H9 (cell line): ENCODE data around the gene LPP. TPM values are rescaled to one million over a fixed set of nuclear protein-coding genes. Genes with fewer than 3 reads are reported as not detected.

Experiments
- DNase-seq: peaks from one replicate; pipeline ENCODE4 v3.0.0-alpha.2; 2017
- H2AFZ ChIP-seq: one replicate; pipeline ENCODE4 v1.6.1; 2013; ENCODE audit warnings: mild to moderate bottlenecking, low read length, control low read depth, moderate library complexity
- H2AK5ac ChIP-seq: 2 replicates; pipeline ENCODE4 v1.6.1; 2013; ENCODE audit warnings: low read length, control low read depth, mixed read lengths; ENCODE audit not compliant: insufficient read length
- H2BK120ac ChIP-seq: one replicate; pipeline ENCODE4 v1.6.1; 2013; ENCODE audit warnings: low read depth, mild to moderate bottlenecking, low read length, control low read depth, inconsistent platforms; ENCODE audit not compliant: poor library complexity, severe bottlenecking
- H2BK12ac ChIP-seq: 2 replicates; pipeline ENCODE4 v1.6.1; 2013; ENCODE audit warnings: low read length, control low read depth, mixed read lengths, low read depth; ENCODE audit not compliant: insufficient read length
- H2BK15ac ChIP-seq: 2 replicates; pipeline ENCODE4 v1.6.1; 2013; ENCODE audit warnings: low read depth, low read length, control low read depth
- H2BK20ac ChIP-seq: one replicate; pipeline ENCODE4 v1.6.1; 2013; ENCODE audit warnings: low read depth, mild to moderate bottlenecking, low read length, control low read depth, inconsistent platforms; ENCODE audit not compliant: poor library complexity, severe bottlenecking
- H2BK5ac ChIP-seq: 2 replicates; pipeline ENCODE4 v1.6.1; 2013; ENCODE audit warnings: low read length, control low read depth, mixed read lengths; ENCODE audit not compliant: insufficient read length
- H3K14ac ChIP-seq: 2 replicates; pipeline ENCODE4 v1.6.1; 2013; ENCODE audit warnings: low read length, control low read depth; ENCODE audit not compliant: insufficient read depth
- H3K18ac ChIP-seq: 2 replicates; pipeline ENCODE4 v1.6.1; 2013; ENCODE audit warnings: low read depth, mild to moderate bottlenecking, mixed read lengths, low read length, control low read depth; ENCODE audit not compliant: insufficient read length
- H3K23ac ChIP-seq: 2 replicates; pipeline ENCODE4 v1.6.1; 2013; ENCODE audit warnings: low read length, control low read depth, mixed read lengths, low read depth; ENCODE audit not compliant: insufficient read length
- H3K23me2 ChIP-seq: 2 replicates; pipeline ENCODE4 v1.6.1; 2013; ENCODE audit warnings: low read depth, mild to moderate bottlenecking, mixed read lengths, low read length, control low read depth; ENCODE audit not compliant: insufficient read length, poor library complexity, severe bottlenecking
- H3K27ac ChIP-seq: 2 replicates; pipeline ENCODE4 v1.5.1; 2013; ENCODE audit warnings: low read length, control low read depth, mixed read lengths, low read depth; ENCODE audit not compliant: insufficient read length
- H3K27me3 ChIP-seq: 2 replicates; pipeline ENCODE4 v1.6.1; 2013; ENCODE audit warnings: low read length, control low read depth, inconsistent platforms; ENCODE audit not compliant: insufficient read depth
- H3K4ac ChIP-seq: 2 replicates; pipeline ENCODE4 v1.6.1; 2013; ENCODE audit warnings: low read depth, mild to moderate bottlenecking, control low read depth, inconsistent platforms, low read length, moderate library complexity
- H3K4me1 ChIP-seq: 2 replicates; pipeline ENCODE4 v1.6.1; 2013; ENCODE audit warnings: low read length, control low read depth, inconsistent platforms; ENCODE audit not compliant: insufficient read depth
- H3K4me2 ChIP-seq: 2 replicates; pipeline ENCODE4 v1.6.1; 2013; ENCODE audit warnings: low read length, control low read depth, mixed read lengths; ENCODE audit not compliant: insufficient read length, insufficient read depth
- H3K56ac ChIP-seq: 2 replicates; pipeline ENCODE4 v1.6.1; 2013; ENCODE audit warnings: low read depth, mild to moderate bottlenecking, mixed read lengths, low read length, control low read depth; ENCODE audit not compliant: insufficient read length
- H3K79me1 ChIP-seq: 2 replicates; pipeline ENCODE4 v1.6.1; 2013; ENCODE audit warnings: low read depth, mild to moderate bottlenecking, moderate library complexity, low read length, control low read depth, inconsistent platforms; ENCODE audit not compliant: insufficient read depth, poor library complexity, severe bottlenecking
- H3K79me2 ChIP-seq: 2 replicates; pipeline ENCODE4 v1.6.1; 2013; ENCODE audit warnings: low read length, control low read depth, inconsistent platforms; ENCODE audit not compliant: insufficient read depth
- H3K9ac ChIP-seq: 2 replicates; pipeline ENCODE4 v1.6.1; 2013; ENCODE audit warnings: low read length, control low read depth, mixed read lengths; ENCODE audit not compliant: insufficient read length; ENCODE audit errors: extremely low read depth
- H3K9me3 ChIP-seq: one replicate; pipeline ENCODE4 v1.6.1; 2013; ENCODE audit warnings: low read depth, low read length, inconsistent platforms; ENCODE audit not compliant: control insufficient read depth
- H3T11ph ChIP-seq: one replicate; pipeline ENCODE4 v1.6.1; 2013; ENCODE audit warnings: mild to moderate bottlenecking, low read length, control low read depth, inconsistent platforms
- H4K20me1 ChIP-seq: one replicate; pipeline ENCODE4 v1.6.1; 2013; ENCODE audit not compliant: control insufficient read depth, insufficient read length, insufficient read depth
- H4K5ac ChIP-seq: 2 replicates; pipeline ENCODE4 v1.6.1; 2013; ENCODE audit warnings: low read depth, mild to moderate bottlenecking, mixed read lengths, low read length, control low read depth; ENCODE audit not compliant: insufficient read length
- H4K8ac ChIP-seq: replicated peaks from 2 replicates; pipeline ENCODE4 v1.6.1; 2013; ENCODE audit warnings: low read length, control low read depth, mixed read lengths, low read depth; ENCODE audit not compliant: insufficient read length
- H4K91ac ChIP-seq: 2 replicates; pipeline ENCODE4 v1.6.1; 2013; ENCODE audit warnings: low read depth, mild to moderate bottlenecking, moderate library complexity, mixed read lengths, low read length, control low read depth; ENCODE audit not compliant: insufficient read length
- H3K27ac Mint-ChIP-seq, 3 experiments: 2 replicates in 2 of 3; 3 replicates in 1 of 3; pipeline ENCODE4 v1.8.0; 2020 to 2021; ENCODE audit warnings: mixed read lengths in 3 of 3, mild to moderate bottlenecking in 1 of 3, moderate library complexity in 1 of 3
- H3K27me3 Mint-ChIP-seq: 2 replicates; pipeline ENCODE4 v1.8.0; 2021; ENCODE audit warnings: low read depth, mild to moderate bottlenecking, moderate library complexity, mixed read lengths
- H3K36me3 Mint-ChIP-seq, 3 experiments: 2 replicates in 2 of 3; 3 replicates in 1 of 3; pipeline ENCODE4 v1.8.0; 2020 to 2021; ENCODE audit warnings: low read depth in 3 of 3, mixed read lengths in 3 of 3; ENCODE audit not compliant: insufficient read depth in 1 of 3
- H3K4me1 Mint-ChIP-seq, 2 experiments: 2 replicates each; pipeline ENCODE4 v1.8.0; 2020; ENCODE audit warnings: mixed read lengths in 2 of 2
- H3K4me3 Mint-ChIP-seq, 2 experiments: 2 replicates in 1 of 2; 3 replicates in 1 of 2; pipeline ENCODE4 v1.8.0; 2020 to 2021; ENCODE audit warnings: mild to moderate bottlenecking in 2 of 2, mixed read lengths in 2 of 2, moderate library complexity in 1 of 2
- H3K9me3 Mint-ChIP-seq, 2 experiments: 2 replicates in 1 of 2; 3 replicates in 1 of 2; pipeline ENCODE4 v1.8.0; 2020; ENCODE audit warnings: mild to moderate bottlenecking in 2 of 2, mixed read lengths in 2 of 2, moderate library complexity in 1 of 2
- WGBS: extraction: QIAGEN DNeasy Blood & Tissue Kit; methylation state at CpG from one replicate; pipeline ENCODE4 v1.1.7; 2013; ENCODE audit warnings: missing lambda C conversion rate, low lambda C conversion rate, mixed read lengths; ENCODE audit not compliant: insufficient read length; ENCODE audit errors: extremely low coverage; 5-methylcytosine and 5-hydroxymethylcytosine counted together
- total RNA-seq: library from RNA; stranded (reverse); gene quantifications from 2 replicates; pipeline ENCODE4 v1.2.1, GENCODE V29; 2021
- TF ChIP-seq, protein P1 (sequence below): fragments of 200-600 bp; sonication (generic); conservative IDR thresholded peaks from 3 replicates; pipeline ENCODE4 v1.8.0; 2021; ENCODE audit warnings: antibody characterized with exemption, mild to moderate bottlenecking

LPP gene
- total RNA-seq, 1 experiment from 2014 or later: 64.6 TPM

DNA sequence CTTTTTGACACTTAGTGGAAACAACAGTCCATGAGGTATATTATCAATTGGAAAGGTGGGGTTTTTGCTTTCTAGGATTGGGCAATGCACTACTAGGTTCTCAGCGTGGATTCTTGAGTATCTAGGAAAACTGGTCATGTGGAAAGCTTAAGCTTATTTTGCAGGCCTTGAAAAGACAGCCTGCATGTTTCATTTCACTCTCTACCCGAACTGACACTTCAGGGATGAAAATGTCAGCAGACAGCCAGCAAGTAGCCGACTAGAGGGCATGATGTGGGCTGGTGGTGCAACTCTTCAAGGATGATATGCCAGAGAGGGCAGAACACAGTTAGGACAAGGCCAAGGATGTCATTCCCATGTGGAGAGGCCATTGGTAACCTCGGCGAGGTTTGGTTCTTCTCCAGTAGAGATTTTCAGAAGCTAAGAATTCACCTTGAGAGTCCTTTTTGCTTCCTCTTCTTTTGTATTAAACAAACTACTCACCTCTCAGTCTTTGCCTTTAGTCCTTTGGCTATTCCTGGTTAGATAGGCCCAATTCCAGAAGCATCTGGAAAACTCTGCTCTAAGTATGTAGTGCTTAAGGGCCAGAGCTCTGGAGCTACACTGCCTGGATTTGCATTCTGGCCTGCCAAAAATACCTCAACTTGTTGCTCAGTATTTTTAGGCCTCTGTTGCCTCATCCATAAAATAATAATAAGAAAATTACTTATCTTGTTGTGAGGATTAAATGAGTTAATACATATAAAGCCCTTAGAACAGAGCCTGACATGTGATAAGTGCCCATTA lies 17.9 kb downstream of the LPP start:
- no peak overlapping the region for H3K4me3 Mint-ChIP-seq
- H3K23ac ChIP-seq: no peak overlapping the region
- WGBS: no CpG with 5 or more reads among the region's 5 CpGs
- no peak overlapping the region for H3K4ac ChIP-seq
- H3K4me1 Mint-ChIP-seq: peaks cover 27 to 29% of the 10 kb centered on the region in 2 experiments
- no peak overlapping the region for H4K91ac ChIP-seq
- no peaks in the 10 kb centered on the region for H3K23me2 ChIP-seq
- no peaks in the 10 kb centered on the region for H3K27me3 Mint-ChIP-seq
- H3K14ac ChIP-seq: no peak overlapping the region
- H3K4me1 ChIP-seq: peaks cover 5% of the 10 kb centered on the region; the same call in 1 of the 2 replicates
- no peak overlapping the region for H3K27ac Mint-ChIP-seq
- no peak overlapping the region for H2BK5ac ChIP-seq
- H2AK5ac ChIP-seq: no peak overlapping the region
- TF ChIP-seq, protein P1, sequence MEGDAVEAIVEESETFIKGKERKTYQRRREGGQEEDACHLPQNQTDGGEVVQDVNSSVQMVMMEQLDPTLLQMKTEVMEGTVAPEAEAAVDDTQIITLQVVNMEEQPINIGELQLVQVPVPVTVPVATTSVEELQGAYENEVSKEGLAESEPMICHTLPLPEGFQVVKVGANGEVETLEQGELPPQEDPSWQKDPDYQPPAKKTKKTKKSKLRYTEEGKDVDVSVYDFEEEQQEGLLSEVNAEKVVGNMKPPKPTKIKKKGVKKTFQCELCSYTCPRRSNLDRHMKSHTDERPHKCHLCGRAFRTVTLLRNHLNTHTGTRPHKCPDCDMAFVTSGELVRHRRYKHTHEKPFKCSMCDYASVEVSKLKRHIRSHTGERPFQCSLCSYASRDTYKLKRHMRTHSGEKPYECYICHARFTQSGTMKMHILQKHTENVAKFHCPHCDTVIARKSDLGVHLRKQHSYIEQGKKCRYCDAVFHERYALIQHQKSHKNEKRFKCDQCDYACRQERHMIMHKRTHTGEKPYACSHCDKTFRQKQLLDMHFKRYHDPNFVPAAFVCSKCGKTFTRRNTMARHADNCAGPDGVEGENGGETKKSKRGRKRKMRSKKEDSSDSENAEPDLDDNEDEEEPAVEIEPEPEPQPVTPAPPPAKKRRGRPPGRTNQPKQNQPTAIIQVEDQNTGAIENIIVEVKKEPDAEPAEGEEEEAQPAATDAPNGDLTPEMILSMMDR: no peak
- H2BK12ac ChIP-seq: no peak overlapping the region
- no peaks in the 10 kb centered on the region for H4K20me1 ChIP-seq
- no peak overlapping the region for H2BK20ac ChIP-seq
- H3K9ac ChIP-seq: no peak overlapping the region
- H3K36me3 Mint-ChIP-seq: peaks cover 0 to 2% (median 0%) of the 10 kb centered on the region in 3 experiments; a peak in 1 of 7 replicates
- H2BK15ac ChIP-seq: no peak overlapping the region
- no peaks in the 10 kb centered on the region for H3K79me1 ChIP-seq
- no peaks in the 10 kb centered on the region for H3K9me3 Mint-ChIP-seq
- H2AFZ ChIP-seq: no peak overlapping the region
- no peak overlapping the region for H4K5ac ChIP-seq
- no peak overlapping the region for H2BK120ac ChIP-seq
- H3K27ac ChIP-seq: no peak overlapping the region
- no peak overlapping the region for H4K8ac ChIP-seq
- no peak overlapping the region for H3K4me2 ChIP-seq
- peaks cover 5% of the 10 kb centered on the region; the same call in 1 of the 2 replicates for H3K79me2 ChIP-seq
- H3T11ph ChIP-seq: no peak overlapping the region
- no peak overlapping the region for H3K18ac ChIP-seq
- no peaks in the 10 kb centered on the region for H3K9me3 ChIP-seq
- H3K56ac ChIP-seq: no peak overlapping the region
- no peak for DNase-seq
- no peaks in the 10 kb centered on the region for H3K27me3 ChIP-seq
